ENCODE results near the gene FAM78B. TPM values are rescaled to one million over a fixed set of nuclear protein-coding genes. Genes with fewer than 3 reads are reported as not detected.

Gene FAM78B
- total RNA-seq, 1 donor = 0.27 TPM

- H3K4me3 ChIP-seq (ENCODE audit: low read depth, low read length) = no peak overlapping the region
- no peak for TF ChIP-seq CTCF (IDR thresholded peaks at IDR 0.05; ENCODE audit: insufficient read depth, low read length)
Measured at GRCh38 chr1:166140251-166140650, 26.6 kb downstream of the FAM78B start.

GRCh38 chr1:166139735-166140134 is 27.1 kb downstream of the FAM78B start:
- H3K4me3 ChIP-seq (ENCODE audit: low read depth, low read length) = no peak overlapping the region
- no peak for DNase-seq (ENCODE audit: low read depth)
- no peak for TF ChIP-seq CTCF (IDR thresholded peaks at IDR 0.05; ENCODE audit: insufficient read depth, low read length)

More at GRCh38 chr1:166140251-166140650, 26.6 kb downstream of the FAM78B start:
- peak; percentile 28 for DNase-seq (ENCODE audit: low read depth)

- TF ChIP-seq CTCF (IDR thresholded peaks at IDR 0.05; ENCODE audit: insufficient read depth, low read length) = no peak
- H3K4me3 ChIP-seq (ENCODE audit: low read depth, low read length) = no peak overlapping the region
- peak; percentile 82 for DNase-seq (ENCODE audit: low read depth)
Measured at GRCh38 chr1:166136699-166137401, 30.0 kb downstream of the FAM78B start.

- no peak overlapping the region for H3K4me3 ChIP-seq (ENCODE audit: low read depth, low read length)
- TF ChIP-seq CTCF (IDR thresholded peaks at IDR 0.05; ENCODE audit: insufficient read depth, low read length) = no peak
- peak; percentile 81 for DNase-seq (ENCODE audit: low read depth)
Measured at GRCh38 chr1:166136222-166136621, 30.6 kb downstream of the FAM78B start.

- no peak for TF ChIP-seq CTCF (IDR thresholded peaks at IDR 0.05; ENCODE audit: insufficient read depth, low read length)
- H3K4me3 ChIP-seq (ENCODE audit: low read depth, low read length) = no peak overlapping the region
- no peak for DNase-seq (ENCODE audit: low read depth)
Measured at GRCh38 chr1:166133857-166134256, 32.9 kb downstream of the FAM78B start.

- H3K4me3 ChIP-seq (ENCODE audit: low read depth, low read length) = no peak overlapping the region
- DNase-seq (ENCODE audit: low read depth) = peak; percentile 15
- peak; percentile 47 for TF ChIP-seq CTCF (IDR thresholded peaks at IDR 0.05; ENCODE audit: insufficient read depth, low read length)
Measured at GRCh38 chr1:166133276-166133841, 33.4 kb downstream of the FAM78B start.

Measured in fibroblast of the aortic adventitia (primary cell).